Diencephalon (tissue), 1 donor: Measurements from ENCODE around the gene MDM2. TPM values are rescaled to one million over a fixed set of nuclear protein-coding genes. Genes with fewer than 3 reads are reported as not detected.

Source experiments
- total RNA-seq: library from RNA; depleted of rRNA; stranded (reverse); fragments of >200 nt; gene quantifications from one replicate; pipeline ENCODE4 v1.2.3, GENCODE V29; 2014

Gene MDM2
- 40.8 TPM for total RNA-seq

GRCh38 chr12:68807576-68808387 is at the start of gene MDM2:
MDM2 (plus strand) TSS chr12:68808177; CDS start chr12:68808478, 301 bp downstream.

Other genes with a start within 250 kb of the MDM2 start
- gene RAP1B, start 197.3 kb upstream of the MDM2 start, total RNA-seq = 131 TPM
- 48.2 TPM for gene NUP107, start 121.2 kb upstream of the MDM2 start, total RNA-seq
- 11.8 TPM for gene SLC35E3, start 62.0 kb upstream of the MDM2 start, total RNA-seq
- gene CPM, start 125.0 kb downstream of the MDM2 start, total RNA-seq = 2.5 TPM